HCT116 (cell line): Measurements from ENCODE around the gene ITGBL1. TPM values are rescaled to one million over a fixed set of nuclear protein-coding genes. Genes with fewer than 3 reads are reported as not detected.

Experiments
- ATAC-seq: fragments of 200-7000 bp; cut with Tn5 transposase; 2 replicates; pipeline ENCODE4 v1.9.1; 2020; ENCODE audit warnings: mild to moderate bottlenecking, moderate library complexity
- BruUV-seq: library from RNA; stranded (reverse); fragments of 400-500 nt; replicated peaks from 2 replicates; lab custom pipeline; 2021; lab: Mats Ljungman, UMichigan
- CTCF ChIA-PET: fragments of 300-600 bp; sonication (Branson Sonifier 250); formaldehyde crosslinking; loops from one replicate; lab custom pipeline; 2021; ENCODE audit warnings: antibody characterized with exemption; lab: Charles Lee
- POLR2A ChIA-PET: fragments of 300-600, 350-600 bp; sonication (Branson Sonifier 250); formaldehyde crosslinking; loops from one replicate; lab custom pipeline; 2021; ENCODE audit warnings: antibody characterized with exemption; lab: Charles Lee
- RAD21 ChIA-PET, 2 experiments: fragments of 300-600 bp; sonication (Branson Sonifier 250); formaldehyde crosslinking; loops; one replicate each; lab custom pipeline; 2023; ENCODE audit warnings: low total read pairs in 2 of 2; ENCODE audit not compliant: uncharacterized antibody in 2 of 2, unreplicated experiment in 2 of 2, low non-redundant PET in 1 of 2; lab: Charles Lee
- DNase-seq: peaks from one replicate; pipeline ENCODE4 v3.0.0-alpha.2; 2010; ENCODE audit warnings: low read depth, low spot score
- H2AFZ ChIP-seq: fragments of 200-600 bp; shearing (Covaris generic), sonication (generic); 2 replicates; pipeline ENCODE4 v1.6.1; 2017; ENCODE audit warnings: low read depth, mixed run types, mixed read lengths, antibody characterized with exemption, low read length; ENCODE audit not compliant: poor library complexity, severe bottlenecking
- H3K27ac ChIP-seq: 2 replicates; pipeline ENCODE4 v1.5.1; 2012; ENCODE audit warnings: low read depth, low read length
- H3K27me3 ChIP-seq: fragments of 200-600 bp; sonication (generic); 2 replicates; pipeline ENCODE4 v1.6.1; 2016; ENCODE audit warnings: mixed run types, low read length, mixed read lengths; ENCODE audit not compliant: insufficient read depth
- H3K36me3 ChIP-seq, 2 experiments: fragments of 200-500 bp in 1 of 2; fragments of 200-600 bp in 1 of 2; sonication (Bioruptor generic) in 1 of 2; sonication (generic) in 1 of 2; 2 replicates each; pipeline versions ENCODE4 v1.5.1 to v1.6.1; 2014 to 2016; ENCODE audit warnings: low read length in 2 of 2, inconsistent platforms in 1 of 2, mixed read lengths in 1 of 2, mixed run types in 1 of 2; ENCODE audit not compliant: insufficient read depth in 2 of 2, control insufficient read depth in 1 of 2
- H3K4me1 ChIP-seq, 2 experiments: fragments of 200-600 bp in 1 of 2; sonication (generic) in 1 of 2; 2 replicates each; pipeline versions ENCODE4 v1.5.1 to v1.6.1; 2012 to 2017; ENCODE audit warnings: low read length in 2 of 2, inconsistent platforms in 1 of 2, mild to moderate bottlenecking in 1 of 2, mixed read lengths in 1 of 2, mixed run types in 1 of 2, moderate library complexity in 1 of 2; ENCODE audit not compliant: insufficient read depth in 2 of 2, control insufficient read depth in 1 of 2
- H3K4me2 ChIP-seq: fragments of 200-600 bp; sonication (generic); 2 replicates; pipeline ENCODE4 v1.6.1; 2017; ENCODE audit warnings: mixed run types, low read length, mixed read lengths
- H3K4me3 ChIP-seq, 2 experiments: fragments of 200-600 bp in 1 of 2; sonication (generic) in 1 of 2; replicated peaks in 1 of 2; 2 replicates each; pipeline ENCODE4 v1.5.1; 2011 to 2016; ENCODE audit warnings: low read length in 2 of 2, control low read depth in 1 of 2, low read depth in 1 of 2, mild to moderate bottlenecking in 1 of 2, mixed read lengths in 1 of 2, mixed run types in 1 of 2
- H3K79me2 ChIP-seq: fragments of 200-600 bp; sonication (generic); 2 replicates; pipeline ENCODE4 v1.6.1; 2017; ENCODE audit warnings: mild to moderate bottlenecking, mixed run types, low read length, moderate library complexity, mixed read lengths; ENCODE audit not compliant: insufficient read depth
- H3K9ac ChIP-seq: fragments of 200-600 bp; sonication (generic); 2 replicates; pipeline ENCODE4 v1.6.1; 2016; ENCODE audit warnings: low read length, mixed read lengths
- H3K9me2 ChIP-seq: fragments of 200-600 bp; sonication (generic), shearing (Covaris generic); 2 replicates; pipeline ENCODE4 v1.6.1; 2017; ENCODE audit warnings: mixed run types, mild to moderate bottlenecking, moderate library complexity; ENCODE audit not compliant: insufficient read depth
- H3K9me3 ChIP-seq, 2 experiments: fragments of 200-500 bp in 1 of 2; fragments of 200-600 bp in 1 of 2; sonication (Bioruptor generic) in 1 of 2; sonication (generic) in 1 of 2; 2 replicates each; pipeline ENCODE4 v1.6.1; 2014 to 2017; ENCODE audit warnings: low read length in 2 of 2, mixed read lengths in 2 of 2, inconsistent platforms in 1 of 2, low read depth in 1 of 2, mild to moderate bottlenecking in 1 of 2, mixed run types in 1 of 2, moderate library complexity in 1 of 2; ENCODE audit not compliant: control insufficient read depth in 1 of 2, insufficient read depth in 1 of 2
- H4K20me1 ChIP-seq: fragments of 200-600 bp; sonication (generic), shearing (Covaris generic); 2 replicates; pipeline ENCODE4 v1.6.1; 2017; ENCODE audit warnings: mixed run types, mild to moderate bottlenecking, moderate library complexity; ENCODE audit not compliant: insufficient read depth
- ATF3 ChIP-seq: IDR thresholded peaks from 2 replicates; pipeline ENCODE4 v1.6.1; 2012
- CBX3 ChIP-seq: IDR thresholded peaks from 2 replicates; pipeline ENCODE4 v1.6.1; 2012; ENCODE audit warnings: low read depth
- CTCF ChIP-seq, 3 experiments: fragments of 200-600 bp in 1 of 3; sonication (generic) in 1 of 3; IDR thresholded peaks in 2 of 3; conservative IDR thresholded peaks in 1 of 3; 2 replicates each; pipeline ENCODE4 v1.5.1; 2012 to 2017; ENCODE audit warnings: low read depth in 2 of 3, low read length in 2 of 3, antibody characterized with exemption in 1 of 3, borderline replicate concordance in 1 of 3, control low read depth in 1 of 3, mild to moderate bottlenecking in 1 of 3, mixed read lengths in 1 of 3, mixed run types in 1 of 3, moderate library complexity in 1 of 3; ENCODE audit not compliant: insufficient read depth in 1 of 3
- EGR1 ChIP-seq: IDR thresholded peaks from 2 replicates; pipeline ENCODE4 v1.6.1; 2012; ENCODE audit warnings: low read depth
- ELF1 ChIP-seq: IDR thresholded peaks from 2 replicates; pipeline ENCODE4 v1.6.1; 2012; ENCODE audit warnings: low read depth, borderline replicate concordance
- EZH2 ChIP-seq: fragments of 200-600 bp; sonication (generic); IDR thresholded peaks from 2 replicates; pipeline ENCODE4 v1.6.1; 2017; ENCODE audit warnings: antibody characterized with exemption, mixed run types
- FOSL1 ChIP-seq: IDR thresholded peaks from 2 replicates; pipeline ENCODE4 v1.6.1; 2012; ENCODE audit warnings: low read depth
- JUND ChIP-seq: IDR thresholded peaks from 2 replicates; pipeline ENCODE4 v1.6.1; 2012
- RAD21 ChIP-seq: IDR thresholded peaks from 2 replicates; pipeline ENCODE4 v1.6.1; 2012; ENCODE audit warnings: low read depth, mild to moderate bottlenecking
- REST ChIP-seq: IDR thresholded peaks from 2 replicates; pipeline ENCODE4 v1.6.1; 2012; ENCODE audit warnings: low read depth
- SIN3A ChIP-seq: IDR thresholded peaks from 2 replicates; pipeline ENCODE4 v1.6.1; 2012; ENCODE audit warnings: low read depth
- SP1 ChIP-seq: IDR thresholded peaks from 2 replicates; pipeline ENCODE4 v1.6.1; 2012; ENCODE audit warnings: low read depth
- SRF ChIP-seq: IDR thresholded peaks from 2 replicates; pipeline ENCODE4 v1.6.1; 2012; ENCODE audit warnings: low read depth
- TCF7L2 ChIP-seq: IDR thresholded peaks from 2 replicates; pipeline ENCODE4 v1.7.0; 2011; ENCODE audit warnings: borderline replicate concordance, inconsistent platforms; ENCODE audit not compliant: insufficient read depth, insufficient read length; ENCODE audit errors: extremely low read depth
- YY1 ChIP-seq: IDR thresholded peaks from 2 replicates; pipeline ENCODE4 v1.6.1; 2011; ENCODE audit warnings: low read length, low read depth, moderate library complexity, mild to moderate bottlenecking; ENCODE audit not compliant: insufficient replicate concordance; ENCODE audit errors: extremely low read depth
- ZNF274 ChIP-seq: fragments of 200-500 bp; sonication (Bioruptor generic); IDR thresholded peaks from 2 replicates; pipeline ENCODE4 v1.6.1; 2014; ENCODE audit warnings: mild to moderate bottlenecking, low read depth, low read length, inconsistent platforms
- intact Hi-C: fragments of 100-400 bp; cut with micrococcal nuclease; formaldehyde crosslinking; loops from 2 replicates; pipeline ENCODE4 v1.10.0; 2022
- total RNA-seq: library from RNA; stranded (reverse); gene quantifications from one replicate; pipeline ENCODE4 v1.2.1, GENCODE V29; 2021; ENCODE audit not compliant: unreplicated experiment
- TF ChIP-seq, protein P1 (sequence below): IDR thresholded peaks from 2 replicates; pipeline ENCODE4 v1.6.1; 2011; ENCODE audit warnings: mild to moderate bottlenecking, low read length, moderate library complexity; ENCODE audit not compliant: insufficient replicate concordance; ENCODE audit errors: extremely low read depth
- TF ChIP-seq, protein P2 (sequence below): IDR thresholded peaks from 2 replicates; pipeline ENCODE4 v1.6.1; 2012

ITGBL1 gene
- total RNA-seq, 1 experiment from 2014 or later = 0.66 TPM

- POLR2A ChIA-PET = no interaction called here
- Histone ChIP-seq H3K9me3 (peaks cover 0 to 6% of the 10 kb centered on the region in 2 experiments; a peak in 1 of 4 replicates), H4K20me1 (no peaks in the 10 kb centered on the region), H3K9ac (no peak overlapping the region), H3K36me3 (no peaks in the 10 kb centered on the region), H3K4me1 (no peaks in the 10 kb centered on the region), H3K27me3 (no peaks in the 10 kb centered on the region), H3K9me2 (no peaks in the 10 kb centered on the region), H3K27ac (no peak overlapping the region), H3K4me2 (no peak overlapping the region), H2AFZ (no peak overlapping the region), H3K79me2 (no peaks in the 10 kb centered on the region), H3K4me3 (no peak overlapping the region)
- BruUV-seq = no TSS peak
- DNase-seq (no peak), ATAC-seq (no peak)
- CTCF ChIA-PET = no interaction called here
- RAD21 ChIA-PET = no interaction called here
- intact Hi-C loops = no loop called here
- TF ChIP-seq JUND (no peak), TCF7L2 (no peak), RAD21 (no peak), YY1 (no peak), CTCF (IDR thresholded peaks at IDR 0.05 in 2 of 3, conservative IDR thresholded peaks at IDR 0.05 in 1 of 3; ENCODE audit: borderline replicate concordance in 1 of 3, insufficient read depth in 1 of 3, low read depth in 2 of 3, low read length in 2 of 3) (no peak), ATF3 (no peak), CBX3 (no peak), EGR1 (no peak), SIN3A (no peak), SRF (no peak), REST (no peak), ZNF274 (no peak), SP1 (no peak), EZH2 (no peak), FOSL1 (no peak), ELF1 (no peak)
- TF ChIP-seq, protein P1, sequence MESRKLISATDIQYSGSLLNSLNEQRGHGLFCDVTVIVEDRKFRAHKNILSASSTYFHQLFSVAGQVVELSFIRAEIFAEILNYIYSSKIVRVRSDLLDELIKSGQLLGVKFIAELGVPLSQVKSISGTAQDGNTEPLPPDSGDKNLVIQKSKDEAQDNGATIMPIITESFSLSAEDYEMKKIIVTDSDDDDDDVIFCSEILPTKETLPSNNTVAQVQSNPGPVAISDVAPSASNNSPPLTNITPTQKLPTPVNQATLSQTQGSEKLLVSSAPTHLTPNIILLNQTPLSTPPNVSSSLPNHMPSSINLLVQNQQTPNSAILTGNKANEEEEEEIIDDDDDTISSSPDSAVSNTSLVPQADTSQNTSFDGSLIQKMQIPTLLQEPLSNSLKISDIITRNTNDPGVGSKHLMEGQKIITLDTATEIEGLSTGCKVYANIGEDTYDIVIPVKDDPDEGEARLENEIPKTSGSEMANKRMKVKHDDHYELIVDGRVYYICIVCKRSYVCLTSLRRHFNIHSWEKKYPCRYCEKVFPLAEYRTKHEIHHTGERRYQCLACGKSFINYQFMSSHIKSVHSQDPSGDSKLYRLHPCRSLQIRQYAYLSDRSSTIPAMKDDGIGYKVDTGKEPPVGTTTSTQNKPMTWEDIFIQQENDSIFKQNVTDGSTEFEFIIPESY = no peak
- TF ChIP-seq, protein P2, sequence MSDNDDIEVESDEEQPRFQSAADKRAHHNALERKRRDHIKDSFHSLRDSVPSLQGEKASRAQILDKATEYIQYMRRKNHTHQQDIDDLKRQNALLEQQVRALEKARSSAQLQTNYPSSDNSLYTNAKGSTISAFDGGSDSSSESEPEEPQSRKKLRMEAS = no peak
These were observed 248.1 kb downstream of the ITGBL1 start for GRCh38 chr13:101700598-101700997.
